Tibial nerve (tissue), 4 donors: Measurements from ENCODE around the gene RIPK4. TPM values are rescaled to one million over a fixed set of nuclear protein-coding genes. Genes with fewer than 3 reads are reported as not detected.
"Not testable (repeated sequence)": the region's sequence is repeated elsewhere in the genome, so short reads cannot be mapped to it uniquely, and the experiment has no call there.

Source experiments
- DNase-seq, 2 donors: peaks; one replicate each; pipeline ENCODE4 v3.0.0-alpha.2; 2019; ENCODE audit warnings: low spot score in 2 of 2
- H3K27ac ChIP-seq, 4 donors: fragments of 200-600 bp; sonication (generic) in 3 of 4; one replicate each; pipeline ENCODE4 v1.5.1; 2017 to 2019; ENCODE audit warnings: mild to moderate bottlenecking in 1 of 4
- H3K27me3 ChIP-seq, 2 donors: fragments of 200-600 bp; sonication (generic) in 1 of 2; one replicate each; pipeline versions ENCODE4 v1.5.1 to v1.6.0; 2017 to 2019
- H3K36me3 ChIP-seq, 3 donors: fragments of 200-600 bp; sonication (generic); one replicate each; pipeline ENCODE4 v1.5.1; 2018 to 2019
- H3K4me1 ChIP-seq, 4 donors: fragments of 200-600 bp; sonication (generic) in 3 of 4; one replicate each; pipeline ENCODE4 v1.5.1; 2017 to 2019
- H3K4me3 ChIP-seq, 4 donors: fragments of 200-600 bp; sonication (generic) in 3 of 4; one replicate each; pipeline ENCODE4 v1.5.1; 2017 to 2019; ENCODE audit warnings: mild to moderate bottlenecking in 1 of 4, moderate library complexity in 1 of 4
- H3K9me3 ChIP-seq, 4 donors: fragments of 200-600 bp; sonication (generic) in 3 of 4; one replicate each; pipeline ENCODE4 v1.5.1; 2017 to 2019
- CTCF ChIP-seq, 5 experiments: fragments of 200-600 bp in 3 of 5; fragments of 450-650 bp in 2 of 5; sonication (generic) in 3 of 5; IDR thresholded peaks; one replicate each; pipeline ENCODE4 v1.5.1; 2016 to 2019; ENCODE audit warnings: antibody characterized with exemption in 5 of 5, mild to moderate bottlenecking in 3 of 5, moderate library complexity in 2 of 5
- EP300 ChIP-seq, 2 donors: sonication (generic); formaldehyde crosslinking; IDR thresholded peaks; one replicate each; pipeline ENCODE4 v1.6.1; 2017; ENCODE audit warnings: antibody characterized with exemption in 2 of 2, mild to moderate bottlenecking in 1 of 2
- POLR2A ChIP-seq, 2 donors: fragments of 450-650 bp; IDR thresholded peaks; one replicate each; pipeline ENCODE4 v1.6.1; 2017; ENCODE audit warnings: antibody characterized with exemption in 2 of 2, mild to moderate bottlenecking in 2 of 2, moderate library complexity in 2 of 2
- WGBS, 2 donors: methylation state at CpG; one replicate each; pipeline ENCODE4 v1.1.5; 2018; 5-methylcytosine and 5-hydroxymethylcytosine counted together
- total RNA-seq, 4 donors: library from RNA; depleted of rRNA; stranded (reverse); fragments of >200 nt; gene quantifications; one replicate each; pipeline ENCODE4 v1.1.0, GENCODE V29; 2016

Gene RIPK4
- total RNA-seq, 4 donors from 2014 or later = 0.66 to 1.6 (median 1.2) TPM

- TF ChIP-seq CTCF (IDR thresholded peaks at IDR 0.05) (no peak), EP300 (IDR thresholded peaks at IDR 0.05) (no peak), POLR2A (IDR thresholded peaks at IDR 0.05) (no peak)
- no peak overlapping the region for H3K27ac ChIP-seq
- no peaks in the 10 kb centered on the region for H3K9me3 ChIP-seq
- WGBS, 2 donors = 77 to 92% methylated on average over 8 to 10 of the region's 10 CpGs
- H3K27me3 ChIP-seq = no peaks in the 10 kb centered on the region
- no peak for DNase-seq
- no peak overlapping the region for H3K4me3 ChIP-seq
- no peaks in the 10 kb centered on the region for H3K36me3 ChIP-seq
- no peaks in the 10 kb centered on the region for H3K4me1 ChIP-seq
Observed at GRCh38 chr21:41699311-41699710, 67.5 kb downstream of the RIPK4 start.

- no peak for DNase-seq
- TF ChIP-seq CTCF (IDR thresholded peaks at IDR 0.05) (no peak), POLR2A (IDR thresholded peaks at IDR 0.05) (no peak), EP300 (IDR thresholded peaks at IDR 0.05) (no peak)
Observed at GRCh38 chr21:41698071-41698470, 68.8 kb downstream of the RIPK4 start.

GRCh38 chr21:41695513-41695912 is 71.3 kb downstream of the RIPK4 start:
- no peaks in the 10 kb centered on the region for H3K9me3 ChIP-seq
- no peak overlapping the region for H3K4me3 ChIP-seq
- no peak for TF ChIP-seq CTCF (IDR thresholded peaks at IDR 0.05)
- TF ChIP-seq POLR2A (IDR thresholded peaks at IDR 0.05) = no peak
- no peak for TF ChIP-seq EP300 (IDR thresholded peaks at IDR 0.05)
- no peaks in the 10 kb centered on the region for H3K36me3 ChIP-seq
- DNase-seq = no peak
- H3K4me1 ChIP-seq = no peaks in the 10 kb centered on the region
- no peak overlapping the region for H3K27ac ChIP-seq
- WGBS, 2 donors = 22 to 24% methylated on average over 2 of the region's 2 CpGs
- H3K27me3 ChIP-seq = peaks cover 0 to 4% of the 10 kb centered on the region in 2 donors

More at GRCh38 chr21:41698071-41698470, 68.8 kb downstream of the RIPK4 start:
- H3K27ac ChIP-seq = no peak overlapping the region
- no peaks in the 10 kb centered on the region for H3K27me3 ChIP-seq
- WGBS, 2 donors = 93 to 98% methylated on average over 6 to 11 of the region's 11 CpGs
- H3K9me3 ChIP-seq = no peaks in the 10 kb centered on the region
- no peaks in the 10 kb centered on the region for H3K4me1 ChIP-seq
- no peaks in the 10 kb centered on the region for H3K36me3 ChIP-seq
- no peak overlapping the region for H3K4me3 ChIP-seq

GRCh38 chr21:41694042-41694441 is 72.8 kb downstream of the RIPK4 start:
- not testable (repeated sequence) for H3K36me3 ChIP-seq, DNase-seq, H3K27ac ChIP-seq, H3K9me3 ChIP-seq, H3K4me1 ChIP-seq, H3K27me3 ChIP-seq, H3K4me3 ChIP-seq
- 90 to 91% methylated on average over 4 of the region's 4 CpGs for WGBS, 2 donors

- H3K27ac ChIP-seq = no peak overlapping the region
- no peak overlapping the region for H3K4me3 ChIP-seq
- TF ChIP-seq EP300 (IDR thresholded peaks at IDR 0.05) = no peak
- TF ChIP-seq CTCF (IDR thresholded peaks at IDR 0.05) = no peak
- no peak for TF ChIP-seq POLR2A (IDR thresholded peaks at IDR 0.05)
- WGBS, 2 donors = 69 to 75% methylated on average over 10 of the region's 10 CpGs
- H3K4me1 ChIP-seq = no peaks in the 10 kb centered on the region
- peaks cover 0 to 4% of the 10 kb centered on the region in 2 donors for H3K27me3 ChIP-seq
- no peaks in the 10 kb centered on the region for H3K9me3 ChIP-seq
- DNase-seq = no peak
- no peaks in the 10 kb centered on the region for H3K36me3 ChIP-seq
Observed at GRCh38 chr21:41692185-41692565, 74.7 kb downstream of the RIPK4 start.
